Neural cell (in vitro differentiated cells): ENCODE data around the gene LSM12. TPM values are rescaled to one million over a fixed set of nuclear protein-coding genes. Genes with fewer than 3 reads are reported as not detected.
"Not testable (repeated sequence)": the region's sequence is repeated elsewhere in the genome, so short reads cannot be mapped to it uniquely, and the experiment has no call there.

Source experiments
- H2AFZ ChIP-seq: fragments of 200-600, 300-800 bp; sonication (generic), shearing (Covaris generic); 2 replicates; pipeline ENCODE4 v1.6.0; 2014; ENCODE audit warnings: low read depth, mild to moderate bottlenecking, antibody characterized with exemption, low read length, moderate library complexity
- H3F3A ChIP-seq: fragments of 200-600 bp; shearing (Covaris generic); 2 replicates; pipeline ENCODE4 v1.6.1; 2016; ENCODE audit warnings: mild to moderate bottlenecking, moderate library complexity, mixed read lengths, antibody characterized with exemption, low read length; ENCODE audit not compliant: insufficient read depth, poor library complexity, severe bottlenecking
- H3K27ac ChIP-seq: fragments of 200-600, 300-800 bp; sonication (generic), shearing (Covaris generic); 2 replicates; pipeline ENCODE4 v1.5.1; 2014; ENCODE audit warnings: mild to moderate bottlenecking, low read length, moderate library complexity
- H3K27me3 ChIP-seq: fragments of 300-800, 200-600 bp; sonication (generic), shearing (Covaris generic); 2 replicates; pipeline ENCODE4 v1.6.0; 2014; ENCODE audit warnings: mild to moderate bottlenecking, low read depth, low read length, moderate library complexity; ENCODE audit not compliant: insufficient read depth
- H3K36me3 ChIP-seq: fragments of 300-800, 200-600 bp; sonication (generic), shearing (Covaris generic); 2 replicates; pipeline ENCODE4 v1.5.1; 2014; ENCODE audit warnings: mild to moderate bottlenecking, antibody characterized with exemption, low read length, moderate library complexity; ENCODE audit not compliant: insufficient read depth
- H3K4me2 ChIP-seq: fragments of 300-800, 200-600 bp; sonication (generic), shearing (Covaris generic); 2 replicates; pipeline ENCODE4 v1.6.0; 2014; ENCODE audit warnings: mild to moderate bottlenecking, low read length
- H3K4me3 ChIP-seq: fragments of 300-800, 200-600 bp; sonication (generic), shearing (Covaris generic); 2 replicates; pipeline ENCODE4 v1.5.1; 2014; ENCODE audit warnings: mild to moderate bottlenecking, low read length, moderate library complexity
- H3K79me2 ChIP-seq: fragments of 200-600 bp; shearing (Covaris generic); replicated peaks from 2 replicates; pipeline ENCODE4 v1.6.0; 2014; ENCODE audit warnings: mild to moderate bottlenecking, low read length, moderate library complexity; ENCODE audit not compliant: insufficient read depth
- H3K9ac ChIP-seq: fragments of 300-800, 200-600 bp; sonication (generic), shearing (Covaris generic); 2 replicates; pipeline ENCODE4 v1.6.1; 2016; ENCODE audit warnings: mild to moderate bottlenecking, low read length, mixed read lengths
- H3K9me2 ChIP-seq: fragments of 200-600 bp; shearing (Covaris generic); 2 replicates; pipeline ENCODE4 v1.6.1; 2016; ENCODE audit warnings: mild to moderate bottlenecking, low read length, mixed read lengths; ENCODE audit not compliant: insufficient read depth
- H3K9me3 ChIP-seq: fragments of 200-600, 300-800 bp; sonication (generic), shearing (Covaris generic); 2 replicates; pipeline ENCODE4 v1.6.1; 2016; ENCODE audit warnings: mild to moderate bottlenecking, mixed run types, low read length, moderate library complexity, mixed read lengths
- H4K20me1 ChIP-seq: fragments of 200-600 bp; shearing (Covaris generic); 2 replicates; pipeline ENCODE4 v1.6.1; 2016; ENCODE audit warnings: mild to moderate bottlenecking, mixed run types; ENCODE audit not compliant: insufficient read depth
- EZH2 ChIP-seq: fragments of 200-600, 300-800 bp; shearing (Covaris generic), sonication (generic); IDR thresholded peaks from 2 replicates; pipeline ENCODE4 v1.6.1; 2014; ENCODE audit warnings: antibody characterized with exemption, low read length, borderline replicate concordance, mild to moderate bottlenecking; ENCODE audit not compliant: insufficient read depth, poor library complexity, severe bottlenecking
- MXI1 ChIP-seq: fragments of 450-650 bp; conservative IDR thresholded peaks from 2 replicates; pipeline ENCODE4 v1.6.1; 2014; ENCODE audit warnings: antibody characterized with exemption, mild to moderate bottlenecking; ENCODE audit not compliant: poor library complexity, severe bottlenecking
- POLR2AphosphoS5 ChIP-seq: IDR thresholded peaks from 2 replicates; pipeline ENCODE4 v1.6.1; 2012
- RAD21 ChIP-seq: fragments of 450-650 bp; conservative IDR thresholded peaks from 2 replicates; pipeline ENCODE4 v1.6.1; 2014; ENCODE audit warnings: antibody characterized with exemption, mild to moderate bottlenecking, moderate library complexity
- TAF1 ChIP-seq: IDR thresholded peaks from 2 replicates; pipeline ENCODE4 v1.6.1; 2012; ENCODE audit warnings: low read depth
- polyA plus RNA-seq: library from polyadenylated mRNA; depleted of rRNA; stranded (reverse); fragments of >200 nt; gene quantifications from 2 replicates; pipeline ENCODE4 v1.2.3, GENCODE V29; 2014
- TF ChIP-seq, protein P1 (sequence below): IDR thresholded peaks from 2 replicates; pipeline ENCODE4 v1.6.1; 2012; ENCODE audit warnings: borderline replicate concordance
- TF ChIP-seq, protein P2 (sequence below): fragments of 450-650 bp; IDR thresholded peaks from 2 replicates; pipeline ENCODE4 v1.5.1; 2014; ENCODE audit warnings: antibody characterized with exemption, mild to moderate bottlenecking, moderate library complexity; ENCODE audit not compliant: poor library complexity, severe bottlenecking

Gene LSM12
- polyA plus RNA-seq, 1 donor from 2014 or later, result 12.0 TPM

DNA sequence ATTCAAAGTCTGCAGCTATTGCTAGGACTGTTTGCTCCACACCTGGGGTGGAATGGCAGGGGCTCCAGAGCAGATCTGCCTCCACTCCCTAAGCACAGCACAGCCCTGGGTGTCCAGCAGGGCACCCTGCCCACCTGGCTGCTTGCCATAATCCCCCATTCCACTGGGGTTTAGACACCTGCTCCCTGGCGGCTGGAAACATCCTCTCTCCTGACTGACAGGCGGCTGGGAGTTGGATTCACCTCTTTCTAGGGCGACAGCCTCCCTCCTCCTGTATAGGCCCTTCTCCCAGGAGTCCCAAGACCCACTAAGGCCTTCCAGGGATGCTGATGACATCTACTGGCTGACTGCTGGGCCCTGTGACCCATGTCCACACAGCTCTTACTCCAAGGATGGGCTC lies 39.0 kb upstream of the LSM12 start:
- Histone ChIP-seq H3K27ac (no peak overlapping the region), H3K36me3 (no peaks in the 10 kb centered on the region), H3K27me3 (no peaks in the 10 kb centered on the region), H3K9ac (no peak overlapping the region), H3K9me3 (no peaks in the 10 kb centered on the region), H3K9me2 (no peaks in the 10 kb centered on the region), H3K79me2 (peaks cover 21% of the 10 kb centered on the region), H3F3A (no peaks in the 10 kb centered on the region), H4K20me1 (peaks cover 2% of the 10 kb centered on the region), H2AFZ (no peak overlapping the region), H3K4me2 (no peak overlapping the region), H3K4me3 (no peak overlapping the region)
- TF ChIP-seq MXI1, result no peak
- TF ChIP-seq, protein P1, sequence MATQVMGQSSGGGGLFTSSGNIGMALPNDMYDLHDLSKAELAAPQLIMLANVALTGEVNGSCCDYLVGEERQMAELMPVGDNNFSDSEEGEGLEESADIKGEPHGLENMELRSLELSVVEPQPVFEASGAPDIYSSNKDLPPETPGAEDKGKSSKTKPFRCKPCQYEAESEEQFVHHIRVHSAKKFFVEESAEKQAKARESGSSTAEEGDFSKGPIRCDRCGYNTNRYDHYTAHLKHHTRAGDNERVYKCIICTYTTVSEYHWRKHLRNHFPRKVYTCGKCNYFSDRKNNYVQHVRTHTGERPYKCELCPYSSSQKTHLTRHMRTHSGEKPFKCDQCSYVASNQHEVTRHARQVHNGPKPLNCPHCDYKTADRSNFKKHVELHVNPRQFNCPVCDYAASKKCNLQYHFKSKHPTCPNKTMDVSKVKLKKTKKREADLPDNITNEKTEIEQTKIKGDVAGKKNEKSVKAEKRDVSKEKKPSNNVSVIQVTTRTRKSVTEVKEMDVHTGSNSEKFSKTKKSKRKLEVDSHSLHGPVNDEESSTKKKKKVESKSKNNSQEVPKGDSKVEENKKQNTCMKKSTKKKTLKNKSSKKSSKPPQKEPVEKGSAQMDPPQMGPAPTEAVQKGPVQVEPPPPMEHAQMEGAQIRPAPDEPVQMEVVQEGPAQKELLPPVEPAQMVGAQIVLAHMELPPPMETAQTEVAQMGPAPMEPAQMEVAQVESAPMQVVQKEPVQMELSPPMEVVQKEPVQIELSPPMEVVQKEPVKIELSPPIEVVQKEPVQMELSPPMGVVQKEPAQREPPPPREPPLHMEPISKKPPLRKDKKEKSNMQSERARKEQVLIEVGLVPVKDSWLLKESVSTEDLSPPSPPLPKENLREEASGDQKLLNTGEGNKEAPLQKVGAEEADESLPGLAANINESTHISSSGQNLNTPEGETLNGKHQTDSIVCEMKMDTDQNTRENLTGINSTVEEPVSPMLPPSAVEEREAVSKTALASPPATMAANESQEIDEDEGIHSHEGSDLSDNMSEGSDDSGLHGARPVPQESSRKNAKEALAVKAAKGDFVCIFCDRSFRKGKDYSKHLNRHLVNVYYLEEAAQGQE, result no peak
- no peak for TF ChIP-seq POLR2AphosphoS5
- TF ChIP-seq, protein P2, sequence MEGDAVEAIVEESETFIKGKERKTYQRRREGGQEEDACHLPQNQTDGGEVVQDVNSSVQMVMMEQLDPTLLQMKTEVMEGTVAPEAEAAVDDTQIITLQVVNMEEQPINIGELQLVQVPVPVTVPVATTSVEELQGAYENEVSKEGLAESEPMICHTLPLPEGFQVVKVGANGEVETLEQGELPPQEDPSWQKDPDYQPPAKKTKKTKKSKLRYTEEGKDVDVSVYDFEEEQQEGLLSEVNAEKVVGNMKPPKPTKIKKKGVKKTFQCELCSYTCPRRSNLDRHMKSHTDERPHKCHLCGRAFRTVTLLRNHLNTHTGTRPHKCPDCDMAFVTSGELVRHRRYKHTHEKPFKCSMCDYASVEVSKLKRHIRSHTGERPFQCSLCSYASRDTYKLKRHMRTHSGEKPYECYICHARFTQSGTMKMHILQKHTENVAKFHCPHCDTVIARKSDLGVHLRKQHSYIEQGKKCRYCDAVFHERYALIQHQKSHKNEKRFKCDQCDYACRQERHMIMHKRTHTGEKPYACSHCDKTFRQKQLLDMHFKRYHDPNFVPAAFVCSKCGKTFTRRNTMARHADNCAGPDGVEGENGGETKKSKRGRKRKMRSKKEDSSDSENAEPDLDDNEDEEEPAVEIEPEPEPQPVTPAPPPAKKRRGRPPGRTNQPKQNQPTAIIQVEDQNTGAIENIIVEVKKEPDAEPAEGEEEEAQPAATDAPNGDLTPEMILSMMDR, result no peak
- no peak for TF ChIP-seq TAF1

DNA sequence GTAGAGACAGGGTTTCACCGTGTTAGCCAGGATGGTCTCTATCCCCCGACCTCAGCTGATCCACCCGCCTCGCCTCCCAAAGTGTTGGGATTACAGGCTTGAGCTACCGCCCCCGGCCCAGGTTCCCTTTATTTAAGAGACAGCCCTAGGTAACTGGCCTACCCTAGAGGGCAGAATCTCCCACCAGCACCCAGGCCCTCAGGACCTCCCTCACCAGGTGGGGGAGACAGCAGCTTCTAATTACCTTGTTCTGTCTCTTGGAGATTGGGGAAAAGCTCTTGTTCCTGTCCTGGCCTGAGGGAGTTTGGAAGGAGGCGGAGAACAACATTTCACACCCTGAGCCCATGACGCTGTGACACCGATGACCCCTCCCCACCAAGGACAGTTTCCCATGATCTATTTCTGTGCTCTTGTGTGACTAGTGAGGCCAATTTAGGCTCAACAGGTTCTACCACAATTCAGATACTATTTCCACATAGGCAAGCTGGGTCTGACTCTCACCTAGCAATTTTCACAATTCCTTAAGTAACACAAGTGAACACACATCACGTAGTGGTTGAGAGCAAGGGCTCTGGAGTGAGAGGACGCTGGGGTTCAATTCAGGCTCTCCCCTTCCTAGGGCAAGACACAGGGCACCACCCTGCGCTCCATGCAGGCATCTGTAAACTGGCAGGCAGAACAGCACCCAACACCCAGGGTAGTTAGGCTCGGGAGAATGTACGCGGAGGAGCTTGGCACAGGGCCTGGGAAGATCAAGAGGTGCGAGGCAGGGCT lies 36.6 kb upstream of the LSM12 start:
- Histone ChIP-seq H3K9ac (no peak overlapping the region), H3K9me2 (no peaks in the 10 kb centered on the region), H3K4me3 (no peak overlapping the region), H3K27ac (no peak overlapping the region), H3K9me3 (no peaks in the 10 kb centered on the region), H4K20me1 (no peaks in the 10 kb centered on the region), H3K27me3 (no peaks in the 10 kb centered on the region), H3K36me3 (no peaks in the 10 kb centered on the region), H2AFZ (no peak overlapping the region), H3K4me2 (no peak overlapping the region), H3K79me2 (peaks cover 5% of the 10 kb centered on the region), H3F3A (no peaks in the 10 kb centered on the region)
- TF ChIP-seq EZH2, result no peak
- TF ChIP-seq, protein P1, result no peak
- no peak for TF ChIP-seq RAD21
- TF ChIP-seq MXI1, result no peak

DNA sequence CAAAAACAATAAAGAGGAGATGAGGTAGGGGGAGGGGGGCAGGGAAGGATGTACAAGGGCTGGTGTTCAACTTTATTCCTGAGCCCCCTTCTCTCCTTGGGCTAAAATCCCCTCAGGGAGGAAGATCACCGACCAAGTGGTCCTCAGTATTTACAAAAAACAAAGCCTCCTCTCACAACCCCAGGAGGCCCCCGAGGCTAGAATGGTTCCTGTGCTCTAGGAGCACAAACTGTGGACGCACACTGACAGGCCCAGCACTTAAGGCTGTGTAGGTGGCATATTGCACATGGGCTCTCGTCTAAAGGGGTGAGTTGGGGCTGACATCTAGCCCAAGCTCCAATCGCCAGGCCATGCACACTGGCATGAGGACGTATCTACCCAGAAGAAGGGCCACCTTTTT lies 35.4 kb upstream of the LSM12 start:
- H4K20me1 ChIP-seq, H3K27me3 ChIP-seq, H3K9me2 ChIP-seq, H2AFZ ChIP-seq, H3K4me2 ChIP-seq, H3K27ac ChIP-seq, H3K9me3 ChIP-seq, H3K36me3 ChIP-seq, H3K9ac ChIP-seq, H3K79me2 ChIP-seq, H3F3A ChIP-seq, H3K4me3 ChIP-seq: not testable (repeated sequence)
